IMR-90 (cell line): ENCODE results near the gene DOCK10.
A peak's percentile ranks its signal among the peaks of the same experiment; 100 is the strongest.

ENCODE experiments used
- BHLHE40 ChIP-seq: fragments of 150-350 bp; IDR thresholded peaks from 2 replicates; pipeline ENCODE4 v1.6.1; 2016; ENCODE audit warnings: mild to moderate bottlenecking, low read depth, low read length
- CEBPB ChIP-seq: IDR thresholded peaks from 2 replicates; pipeline ENCODE4 v1.6.1; 2012; ENCODE audit warnings: low read depth, low read length, improper control_type of control experiment
- FOS ChIP-seq: fragments of 150-350 bp; IDR thresholded peaks from 2 replicates; pipeline ENCODE4 v1.6.1; 2016; ENCODE audit warnings: low read depth, low read length
- MAFK ChIP-seq: IDR thresholded peaks from 2 replicates; pipeline ENCODE4 v1.6.1; 2012; ENCODE audit warnings: low read depth, low read length, improper control_type of control experiment
- MAZ ChIP-seq: IDR thresholded peaks from 2 replicates; pipeline ENCODE4 v1.6.1; 2012; ENCODE audit warnings: low read depth, mild to moderate bottlenecking, low read length, improper control_type of control experiment, moderate library complexity, borderline replicate concordance
- NFE2L2 ChIP-seq: fragments of 150-350 bp; IDR thresholded peaks from 2 replicates; pipeline ENCODE4 v1.6.1; 2016; ENCODE audit warnings: low read depth, mild to moderate bottlenecking, low read length
- POLR2A ChIP-seq: IDR thresholded peaks from 2 replicates; pipeline ENCODE4 v1.6.1; 2012; ENCODE audit warnings: mild to moderate bottlenecking, low read depth, low read length
- RAD21 ChIP-seq: IDR thresholded peaks from 2 replicates; pipeline ENCODE4 v1.6.1; 2012; ENCODE audit warnings: low read length, improper control_type of control experiment
- RCOR1 ChIP-seq: IDR thresholded peaks from 2 replicates; pipeline ENCODE4 v1.6.1; 2012; ENCODE audit warnings: mild to moderate bottlenecking, low read length, improper control_type of control experiment; ENCODE audit not compliant: insufficient replicate concordance
- RFX5 ChIP-seq: IDR thresholded peaks from 2 replicates; pipeline ENCODE4 v1.8.0; 2012; ENCODE audit warnings: low read depth, mild to moderate bottlenecking, low read length, moderate library complexity
- TF ChIP-seq, protein P1 (sequence below): conservative IDR thresholded peaks from 2 replicates; pipeline ENCODE4 v1.5.1; 2012; ENCODE audit warnings: mild to moderate bottlenecking, low read depth, low read length, improper control_type of control experiment
- TF ChIP-seq, protein P2 (sequence below): fragments of 150-350 bp; IDR thresholded peaks from 2 replicates; pipeline ENCODE4 v1.6.1; 2017; ENCODE audit warnings: mild to moderate bottlenecking, antibody characterized with exemption, low read length, low read depth

DNA sequence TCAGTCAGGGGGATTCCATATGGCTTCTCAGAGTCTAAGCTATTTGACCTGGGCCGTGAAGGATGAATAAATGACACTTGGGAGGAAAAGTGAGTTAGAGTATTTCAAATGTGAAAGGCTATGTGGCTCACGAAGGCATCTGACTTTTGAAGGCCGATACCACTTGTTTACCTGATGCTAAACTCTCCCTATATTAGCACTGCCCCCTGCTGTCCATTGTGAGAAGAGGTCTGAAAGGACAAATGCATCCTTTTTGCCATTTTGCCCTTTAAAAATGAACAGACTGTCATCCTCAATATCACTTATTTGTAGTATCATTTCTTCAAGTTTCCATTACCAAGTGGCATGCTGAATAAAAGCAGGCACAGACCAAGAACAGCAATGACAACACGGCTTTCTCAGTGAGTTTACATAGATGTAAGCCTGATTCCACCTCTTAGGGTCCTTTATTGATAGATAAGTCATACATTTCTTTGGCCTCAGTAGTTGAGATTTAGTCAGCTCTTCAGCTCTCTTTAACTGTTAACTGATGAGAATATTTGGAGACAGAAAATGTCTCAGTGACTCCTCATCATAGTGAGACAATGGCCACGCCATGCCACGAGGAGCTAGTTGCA lies 40.1 kb downstream of the DOCK10 start:
- TF ChIP-seq CEBPB (no peak), POLR2A (no peak), RFX5 (no peak), RCOR1 (no peak), MAFK (no peak), FOS (no peak), MAZ (no peak), BHLHE40 (no peak), RAD21 (peak; percentile 92), NFE2L2 (no peak)
- TF ChIP-seq, protein P1, sequence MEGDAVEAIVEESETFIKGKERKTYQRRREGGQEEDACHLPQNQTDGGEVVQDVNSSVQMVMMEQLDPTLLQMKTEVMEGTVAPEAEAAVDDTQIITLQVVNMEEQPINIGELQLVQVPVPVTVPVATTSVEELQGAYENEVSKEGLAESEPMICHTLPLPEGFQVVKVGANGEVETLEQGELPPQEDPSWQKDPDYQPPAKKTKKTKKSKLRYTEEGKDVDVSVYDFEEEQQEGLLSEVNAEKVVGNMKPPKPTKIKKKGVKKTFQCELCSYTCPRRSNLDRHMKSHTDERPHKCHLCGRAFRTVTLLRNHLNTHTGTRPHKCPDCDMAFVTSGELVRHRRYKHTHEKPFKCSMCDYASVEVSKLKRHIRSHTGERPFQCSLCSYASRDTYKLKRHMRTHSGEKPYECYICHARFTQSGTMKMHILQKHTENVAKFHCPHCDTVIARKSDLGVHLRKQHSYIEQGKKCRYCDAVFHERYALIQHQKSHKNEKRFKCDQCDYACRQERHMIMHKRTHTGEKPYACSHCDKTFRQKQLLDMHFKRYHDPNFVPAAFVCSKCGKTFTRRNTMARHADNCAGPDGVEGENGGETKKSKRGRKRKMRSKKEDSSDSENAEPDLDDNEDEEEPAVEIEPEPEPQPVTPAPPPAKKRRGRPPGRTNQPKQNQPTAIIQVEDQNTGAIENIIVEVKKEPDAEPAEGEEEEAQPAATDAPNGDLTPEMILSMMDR: peak; percentile 88
- TF ChIP-seq, protein P2, sequence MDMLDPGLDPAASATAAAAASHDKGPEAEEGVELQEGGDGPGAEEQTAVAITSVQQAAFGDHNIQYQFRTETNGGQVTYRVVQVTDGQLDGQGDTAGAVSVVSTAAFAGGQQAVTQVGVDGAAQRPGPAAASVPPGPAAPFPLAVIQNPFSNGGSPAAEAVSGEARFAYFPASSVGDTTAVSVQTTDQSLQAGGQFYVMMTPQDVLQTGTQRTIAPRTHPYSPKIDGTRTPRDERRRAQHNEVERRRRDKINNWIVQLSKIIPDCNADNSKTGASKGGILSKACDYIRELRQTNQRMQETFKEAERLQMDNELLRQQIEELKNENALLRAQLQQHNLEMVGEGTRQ: no peak
